Endodermal cell (in vitro differentiated cells): ENCODE measurements around the gene FAM43A. TPM values are rescaled to one million over a fixed set of nuclear protein-coding genes. Genes with fewer than 3 reads are reported as not detected.

Experiments
- DNase-seq: peaks from one replicate; pipeline ENCODE4 v3.0.0-alpha.2; 2017
- H3K27ac ChIP-seq: 2 replicates; pipeline ENCODE4 v1.5.1; 2013; ENCODE audit warnings: mild to moderate bottlenecking, low read depth, low read length, moderate library complexity
- H3K27me3 ChIP-seq: 2 replicates; pipeline ENCODE4 v1.6.1; 2013; ENCODE audit warnings: mild to moderate bottlenecking, low read length, moderate library complexity; ENCODE audit not compliant: insufficient read depth, control insufficient read depth, poor library complexity, severe bottlenecking
- H3K36me3 ChIP-seq: 2 replicates; pipeline ENCODE4 v1.7.0; 2013; ENCODE audit warnings: mild to moderate bottlenecking, low read length, moderate library complexity; ENCODE audit not compliant: control insufficient read depth, insufficient read depth
- H3K4me1 ChIP-seq: one replicate; pipeline ENCODE4 v1.7.0; 2013; ENCODE audit warnings: low read length; ENCODE audit not compliant: control insufficient read depth, insufficient read depth
- H3K4me3 ChIP-seq: 2 replicates; pipeline ENCODE4 v1.5.1; 2013; ENCODE audit warnings: mild to moderate bottlenecking, low read length, moderate library complexity
- H3K9ac ChIP-seq: 2 replicates; pipeline ENCODE4 v1.6.1; 2013; ENCODE audit warnings: mild to moderate bottlenecking, low read length, moderate library complexity; ENCODE audit not compliant: poor library complexity, severe bottlenecking; ENCODE audit errors: extremely low read depth
- H3K9me3 ChIP-seq: 2 replicates; pipeline ENCODE4 v1.6.1; 2013; ENCODE audit warnings: mild to moderate bottlenecking, low read length, moderate library complexity; ENCODE audit not compliant: control insufficient read depth
- H3K27ac Mint-ChIP-seq: 2 replicates; pipeline ENCODE4 v1.8.0; 2020; ENCODE audit warnings: mixed read lengths
- H3K27me3 Mint-ChIP-seq: 2 replicates; pipeline ENCODE4 v1.8.0; 2021; ENCODE audit warnings: mild to moderate bottlenecking, mixed read lengths; ENCODE audit not compliant: insufficient read depth
- H3K36me3 Mint-ChIP-seq: 2 replicates; pipeline ENCODE4 v1.8.0; 2020; ENCODE audit warnings: low read depth, mixed read lengths
- H3K4me1 Mint-ChIP-seq: 2 replicates; pipeline ENCODE4 v1.8.0; 2020; ENCODE audit warnings: mixed read lengths
- H3K4me3 Mint-ChIP-seq: 2 replicates; pipeline ENCODE4 v1.8.0; 2020; ENCODE audit warnings: mild to moderate bottlenecking, moderate library complexity, mixed read lengths
- H3K9me3 Mint-ChIP-seq: 2 replicates; pipeline ENCODE4 v1.8.0; 2020; ENCODE audit warnings: mild to moderate bottlenecking, mixed read lengths
- CTCF ChIP-seq: fragments of 200-600 bp; sonication (generic); conservative IDR thresholded peaks from 2 replicates; pipeline ENCODE4 v1.5.0; 2021; ENCODE audit warnings: antibody characterized with exemption, mild to moderate bottlenecking
- WGBS, 2 experiments: methylation state at CpG; one replicate each; pipeline versions ENCODE4 v1.1.5 to v1.1.7; 2013; ENCODE audit warnings: missing lambda C conversion rate in 2 of 2, mixed read lengths in 1 of 2; ENCODE audit not compliant: insufficient coverage in 1 of 2, insufficient read length in 1 of 2; 5-methylcytosine and 5-hydroxymethylcytosine counted together
- total RNA-seq, 2 donors: library from RNA; stranded (reverse); fragmentation: NEBNext Ultra II Directional in 1 of 2; extraction: Animal tissue kit (Norgen Biotek cat#: 25700) in 1 of 2; gene quantifications; 2 replicates in 1 of 2; 3 replicates in 1 of 2; pipeline ENCODE4 v1.2.1, GENCODE V29; 2021

The FAM43A gene
- total RNA-seq, 2 donors from 2014 or later: 0.58 to 4.4 TPM

- Mint-ChIP-seq H3K27ac (no peak overlapping the region), H3K4me3 (no peak overlapping the region), H3K4me1 (peaks cover 21% of the 10 kb centered on the region), H3K9me3 (no peaks in the 10 kb centered on the region), H3K36me3 (no peaks in the 10 kb centered on the region), H3K27me3 (no peaks in the 10 kb centered on the region)
- no peaks in the 10 kb centered on the region for H3K9me3 ChIP-seq
- no peak overlapping the region for H3K4me3 ChIP-seq
- DNase-seq: no peak
- H3K36me3 ChIP-seq: no peaks in the 10 kb centered on the region
- H3K4me1 ChIP-seq: no peaks in the 10 kb centered on the region
- TF ChIP-seq CTCF: no peak
- no peak overlapping the region for H3K9ac ChIP-seq
- WGBS, 2 experiments: 85 to 90% methylated on average over 4 to 8 of the region's 9 CpGs
- no peak overlapping the region for H3K27ac ChIP-seq
- no peaks in the 10 kb centered on the region for H3K27me3 ChIP-seq
Observed at GRCh38 chr3:194713299-194714136, 27.8 kb downstream of the FAM43A start.

GRCh38 chr3:194714137-194714455, 28.4 kb downstream of the FAM43A start:
- Histone ChIP-seq H3K36me3 (no peaks in the 10 kb centered on the region), H3K9me3 (no peaks in the 10 kb centered on the region), H3K4me3 (no peak overlapping the region), H3K27me3 (no peaks in the 10 kb centered on the region), H3K9ac (no peak overlapping the region), H3K4me1 (no peaks in the 10 kb centered on the region), H3K27ac (no peak overlapping the region)
- no peaks in the 10 kb centered on the region for H3K27me3 Mint-ChIP-seq
- H3K4me3 Mint-ChIP-seq: no peak overlapping the region
- peaks cover 21% of the 10 kb centered on the region for H3K4me1 Mint-ChIP-seq
- H3K36me3 Mint-ChIP-seq: no peaks in the 10 kb centered on the region
- DNase-seq: no peak
- no peak for TF ChIP-seq CTCF
- no peak overlapping the region for H3K27ac Mint-ChIP-seq
- WGBS, 2 experiments: 94 to 96% methylated on average over 4 to 5 of the region's 5 CpGs
- no peaks in the 10 kb centered on the region for H3K9me3 Mint-ChIP-seq

GRCh38 chr3:194714564-194714963, 28.9 kb downstream of the FAM43A start:
- no peak for DNase-seq
- Histone ChIP-seq H3K9me3 (no peaks in the 10 kb centered on the region), H3K36me3 (no peaks in the 10 kb centered on the region), H3K4me1 (no peaks in the 10 kb centered on the region), H3K4me3 (no peak overlapping the region), H3K9ac (no peak overlapping the region), H3K27ac (no peak overlapping the region), H3K27me3 (no peaks in the 10 kb centered on the region)
- Mint-ChIP-seq H3K36me3 (no peaks in the 10 kb centered on the region), H3K9me3 (no peaks in the 10 kb centered on the region), H3K27ac (no peak overlapping the region), H3K4me1 (peaks cover 21% of the 10 kb centered on the region), H3K27me3 (no peaks in the 10 kb centered on the region), H3K4me3 (no peak overlapping the region)
- 94 to 96% methylated on average over 5 to 6 of the region's 6 CpGs for WGBS, 2 experiments
- TF ChIP-seq CTCF: no peak
